Thyroid gland (tissue), 4 donors: ENCODE measurements around the gene PCDHA6.

Experiments used
- CTCF ChIP-seq, 6 experiments: fragments of 200-600 bp in 3 of 6; fragments of 450-650 bp in 3 of 6; sonication (generic) in 3 of 6; IDR thresholded peaks; one replicate each; pipeline ENCODE4 v1.5.1; 2016 to 2019; ENCODE audit warnings: antibody characterized with exemption in 6 of 6, mild to moderate bottlenecking in 2 of 6, inconsistent platforms in 1 of 6, moderate library complexity in 1 of 6
- POLR2A ChIP-seq, 2 donors: fragments of 450-650 bp; IDR thresholded peaks; one replicate each; pipeline ENCODE4 v1.6.1; 2017; ENCODE audit warnings: antibody characterized with exemption in 2 of 2, mild to moderate bottlenecking in 2 of 2, moderate library complexity in 1 of 2

GRCh38 chr5:140870221-140871201 lies 42.8 kb downstream of the PCDHA6 start:
- TF ChIP-seq CTCF (IDR thresholded peaks at IDR 0.05) = no peak
- no peak for TF ChIP-seq POLR2A (IDR thresholded peaks at IDR 0.05)
